HepG2 (cell line): ENCODE data around the gene DNAAF9. TPM values are rescaled to one million over a fixed set of nuclear protein-coding genes. Genes with fewer than 3 reads are reported as not detected.
A peak's percentile ranks its signal among the peaks of the same experiment; 100 is the strongest.

ENCODE experiments used
- GZF1 ChIP-seq: sonication (generic); formaldehyde crosslinking; IDR thresholded peaks from 2 replicates; pipeline ENCODE4 v1.5.1; 2020; ENCODE audit warnings: mild to moderate bottlenecking, missing genetic modification reagents
- PTBP1 ChIP-seq: fragments of 200-400 bp; formaldehyde crosslinking; IDR thresholded peaks from 2 replicates; pipeline ENCODE4 v1.6.1; 2018; ENCODE audit warnings: low read length, low read depth; ENCODE audit not compliant: poor library complexity, severe bottlenecking
- ZNF772 ChIP-seq: sonication (generic); formaldehyde crosslinking; IDR thresholded peaks from 2 replicates; pipeline ENCODE4 v1.5.0; 2020; ENCODE audit warnings: mild to moderate bottlenecking, missing genetic modification reagents
- ZNF776 ChIP-seq: sonication (generic); formaldehyde crosslinking; IDR thresholded peaks from 2 replicates; pipeline ENCODE4 v1.4.0; 2020; ENCODE audit warnings: mild to moderate bottlenecking, missing genetic modification reagents
- ZNF788 ChIP-seq: sonication (generic); formaldehyde crosslinking; IDR thresholded peaks from 2 replicates; pipeline ENCODE4 v1.5.0; 2020; ENCODE audit warnings: mild to moderate bottlenecking, missing genetic modification reagents, borderline replicate concordance
- polyA plus RNA-seq, 8 experiments: library from polyadenylated mRNA; depleted of rRNA in 3 of 8; stranded (reverse) in 7 of 8; unstranded in 1 of 8; fragments of >200 nt; fragmentation: Illumina TruSeq in 4 of 8; extraction: Trizol in 4 of 8; gene quantifications; 2 replicates each; pipeline versions ENCODE4 v1.2.1 to v1.2.3, GENCODE V29; 2011 to 2016; ENCODE audit warnings: low read depth in 4 of 8, missing spikeins in 1 of 8, mixed read lengths in 1 of 8; ENCODE audit not compliant: insufficient read depth in 1 of 8
- total RNA-seq, 5 experiments: library from RNA; depleted of rRNA; stranded (reverse); fragments of >200 nt; fragmentation: Illumina TruSeq; extraction: Trizol; gene quantifications; 2 replicates each; pipeline ENCODE4 v1.2.3, GENCODE V29; 2016; ENCODE audit warnings: low read depth in 1 of 5
- TF ChIP-seq, protein P1 (sequence below): sonication (generic); formaldehyde crosslinking; IDR thresholded peaks from 2 replicates; pipeline ENCODE4 v1.5.0; 2020; ENCODE audit warnings: mild to moderate bottlenecking, missing genetic modification reagents
- TF ChIP-seq, protein P2 (sequence below), 2 experiments: sonication (generic) in 1 of 2; formaldehyde crosslinking in 1 of 2; IDR thresholded peaks; 2 replicates each; pipeline versions ENCODE4 v1.4.0 to v1.6.1; 2018 to 2020; ENCODE audit warnings: missing genetic modification reagents in 2 of 2, borderline replicate concordance in 1 of 2, low read depth in 1 of 2, mild to moderate bottlenecking in 1 of 2, missing biosample characterization in 1 of 2
- TF ChIP-seq, protein P3 (sequence below): sonication (generic); formaldehyde crosslinking; IDR thresholded peaks from 2 replicates; pipeline ENCODE4 v1.4.0; 2020; ENCODE audit warnings: missing genetic modification reagents, mild to moderate bottlenecking, borderline replicate concordance
- TF ChIP-seq, protein P4 (sequence below): sonication (generic); formaldehyde crosslinking; IDR thresholded peaks from 2 replicates; pipeline ENCODE4 v1.4.0; 2020; ENCODE audit warnings: mild to moderate bottlenecking, missing genetic modification reagents
- TF ChIP-seq, protein P5 (sequence below): sonication (generic); formaldehyde crosslinking; IDR thresholded peaks from 2 replicates; pipeline ENCODE4 v1.4.0; 2020; ENCODE audit warnings: mild to moderate bottlenecking, missing genetic modification reagents

DNAAF9 gene
- total and polyA plus RNA-seq, 2 of the 13 experiments (the other 11 are each of a cell fraction or from before 2014, with no cell fraction given): 10.5 to 14.9 TPM

DNA sequence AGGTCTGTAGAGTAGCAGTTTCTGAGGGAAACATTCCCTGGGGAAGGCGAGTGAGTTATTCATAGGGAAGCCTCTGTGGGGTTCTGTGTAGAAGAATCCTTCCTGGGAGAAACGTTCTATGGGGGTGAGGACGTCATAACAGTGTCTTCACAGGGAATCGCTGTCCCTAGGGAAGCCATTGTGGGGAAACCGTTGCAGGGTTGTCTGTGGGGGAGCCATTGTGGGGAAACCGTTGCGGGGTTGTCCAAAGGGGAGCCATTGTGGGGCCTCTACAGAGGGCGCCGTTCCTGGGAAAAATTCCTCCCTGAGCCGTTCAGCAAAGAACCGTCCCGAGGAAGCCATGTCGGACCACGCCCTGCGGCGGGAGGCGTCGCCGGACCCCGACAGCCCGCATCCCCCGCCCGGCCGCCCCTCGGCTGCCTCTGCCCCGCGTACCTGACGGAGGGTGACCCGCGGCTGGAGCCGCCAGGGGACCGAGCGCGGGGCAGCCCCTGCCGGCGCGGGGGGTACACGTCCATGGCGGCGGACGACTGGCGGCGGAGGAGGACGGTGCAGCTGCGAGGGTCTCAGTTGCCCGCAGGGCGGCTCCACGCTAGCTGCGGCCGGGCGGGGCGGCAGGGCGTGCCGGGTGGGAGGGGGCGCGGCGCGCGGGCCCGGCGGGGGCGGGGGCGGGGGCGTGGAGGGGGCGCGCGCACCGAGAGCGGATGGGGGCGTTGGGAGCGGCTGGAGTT lies at the start of gene DNAAF9 (continued):
- TF ChIP-seq, protein P1, sequence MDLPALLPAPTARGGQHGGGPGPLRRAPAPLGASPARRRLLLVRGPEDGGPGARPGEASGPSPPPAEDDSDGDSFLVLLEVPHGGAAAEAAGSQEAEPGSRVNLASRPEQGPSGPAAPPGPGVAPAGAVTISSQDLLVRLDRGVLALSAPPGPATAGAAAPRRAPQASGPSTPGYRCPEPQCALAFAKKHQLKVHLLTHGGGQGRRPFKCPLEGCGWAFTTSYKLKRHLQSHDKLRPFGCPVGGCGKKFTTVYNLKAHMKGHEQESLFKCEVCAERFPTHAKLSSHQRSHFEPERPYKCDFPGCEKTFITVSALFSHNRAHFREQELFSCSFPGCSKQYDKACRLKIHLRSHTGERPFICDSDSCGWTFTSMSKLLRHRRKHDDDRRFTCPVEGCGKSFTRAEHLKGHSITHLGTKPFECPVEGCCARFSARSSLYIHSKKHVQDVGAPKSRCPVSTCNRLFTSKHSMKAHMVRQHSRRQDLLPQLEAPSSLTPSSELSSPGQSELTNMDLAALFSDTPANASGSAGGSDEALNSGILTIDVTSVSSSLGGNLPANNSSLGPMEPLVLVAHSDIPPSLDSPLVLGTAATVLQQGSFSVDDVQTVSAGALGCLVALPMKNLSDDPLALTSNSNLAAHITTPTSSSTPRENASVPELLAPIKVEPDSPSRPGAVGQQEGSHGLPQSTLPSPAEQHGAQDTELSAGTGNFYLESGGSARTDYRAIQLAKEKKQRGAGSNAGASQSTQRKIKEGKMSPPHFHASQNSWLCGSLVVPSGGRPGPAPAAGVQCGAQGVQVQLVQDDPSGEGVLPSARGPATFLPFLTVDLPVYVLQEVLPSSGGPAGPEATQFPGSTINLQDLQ (CRISPR knock-in tag): peak; percentile 79
- TF ChIP-seq PTBP1 (no peak), ZNF776 (peak; percentile 2; the same call in 1 of the 2 replicates), ZNF772 (CRISPR knock-in tag) (peak; percentile 38; the same call in 1 of the 2 replicates), GZF1 (0 out of 2 replicates have a peak, but pooled peaks have one; percentile 20), ZNF788 (CRISPR knock-in tag) (peak; percentile 40; the same call in 1 of the 2 replicates)
- TF ChIP-seq, protein P2, sequence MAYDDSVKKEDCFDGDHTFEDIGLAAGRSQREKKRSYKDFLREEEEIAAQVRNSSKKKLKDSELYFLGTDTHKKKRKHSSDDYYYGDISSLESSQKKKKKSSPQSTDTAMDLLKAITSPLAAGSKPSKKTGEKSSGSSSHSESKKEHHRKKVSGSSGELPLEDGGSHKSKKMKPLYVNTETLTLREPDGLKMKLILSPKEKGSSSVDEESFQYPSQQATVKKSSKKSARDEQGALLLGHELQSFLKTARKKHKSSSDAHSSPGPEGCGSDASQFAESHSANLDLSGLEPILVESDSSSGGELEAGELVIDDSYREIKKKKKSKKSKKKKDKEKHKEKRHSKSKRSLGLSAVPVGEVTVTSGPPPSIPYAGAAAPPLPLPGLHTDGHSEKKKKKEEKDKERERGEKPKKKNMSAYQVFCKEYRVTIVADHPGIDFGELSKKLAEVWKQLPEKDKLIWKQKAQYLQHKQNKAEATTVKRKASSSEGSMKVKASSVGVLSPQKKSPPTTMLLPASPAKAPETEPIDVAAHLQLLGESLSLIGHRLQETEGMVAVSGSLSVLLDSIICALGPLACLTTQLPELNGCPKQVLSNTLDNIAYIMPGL (CRISPR knock-in tag; IDR thresholded peaks at IDR 0.05; ENCODE audit: borderline replicate concordance in 1 of 2, low read depth in 1 of 2): peak; percentile 94 to 97
- TF ChIP-seq, protein P3, sequence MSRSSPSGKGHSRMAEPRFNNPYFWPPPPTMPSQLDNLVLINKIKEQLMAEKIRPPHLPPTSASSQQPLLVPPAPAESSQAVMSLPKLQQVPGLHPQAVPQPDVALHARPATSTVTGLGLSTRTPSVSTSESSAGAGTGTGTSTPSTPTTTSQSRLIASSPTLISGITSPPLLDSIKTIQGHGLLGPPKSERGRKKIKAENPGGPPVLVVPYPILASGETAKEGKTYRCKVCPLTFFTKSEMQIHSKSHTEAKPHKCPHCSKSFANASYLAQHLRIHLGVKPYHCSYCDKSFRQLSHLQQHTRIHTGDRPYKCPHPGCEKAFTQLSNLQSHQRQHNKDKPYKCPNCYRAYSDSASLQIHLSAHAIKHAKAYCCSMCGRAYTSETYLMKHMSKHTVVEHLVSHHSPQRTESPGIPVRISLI (CRISPR knock-in tag): 0 out of 2 replicates have a peak, but pooled peaks have one; percentile 1
- TF ChIP-seq, protein P4, sequence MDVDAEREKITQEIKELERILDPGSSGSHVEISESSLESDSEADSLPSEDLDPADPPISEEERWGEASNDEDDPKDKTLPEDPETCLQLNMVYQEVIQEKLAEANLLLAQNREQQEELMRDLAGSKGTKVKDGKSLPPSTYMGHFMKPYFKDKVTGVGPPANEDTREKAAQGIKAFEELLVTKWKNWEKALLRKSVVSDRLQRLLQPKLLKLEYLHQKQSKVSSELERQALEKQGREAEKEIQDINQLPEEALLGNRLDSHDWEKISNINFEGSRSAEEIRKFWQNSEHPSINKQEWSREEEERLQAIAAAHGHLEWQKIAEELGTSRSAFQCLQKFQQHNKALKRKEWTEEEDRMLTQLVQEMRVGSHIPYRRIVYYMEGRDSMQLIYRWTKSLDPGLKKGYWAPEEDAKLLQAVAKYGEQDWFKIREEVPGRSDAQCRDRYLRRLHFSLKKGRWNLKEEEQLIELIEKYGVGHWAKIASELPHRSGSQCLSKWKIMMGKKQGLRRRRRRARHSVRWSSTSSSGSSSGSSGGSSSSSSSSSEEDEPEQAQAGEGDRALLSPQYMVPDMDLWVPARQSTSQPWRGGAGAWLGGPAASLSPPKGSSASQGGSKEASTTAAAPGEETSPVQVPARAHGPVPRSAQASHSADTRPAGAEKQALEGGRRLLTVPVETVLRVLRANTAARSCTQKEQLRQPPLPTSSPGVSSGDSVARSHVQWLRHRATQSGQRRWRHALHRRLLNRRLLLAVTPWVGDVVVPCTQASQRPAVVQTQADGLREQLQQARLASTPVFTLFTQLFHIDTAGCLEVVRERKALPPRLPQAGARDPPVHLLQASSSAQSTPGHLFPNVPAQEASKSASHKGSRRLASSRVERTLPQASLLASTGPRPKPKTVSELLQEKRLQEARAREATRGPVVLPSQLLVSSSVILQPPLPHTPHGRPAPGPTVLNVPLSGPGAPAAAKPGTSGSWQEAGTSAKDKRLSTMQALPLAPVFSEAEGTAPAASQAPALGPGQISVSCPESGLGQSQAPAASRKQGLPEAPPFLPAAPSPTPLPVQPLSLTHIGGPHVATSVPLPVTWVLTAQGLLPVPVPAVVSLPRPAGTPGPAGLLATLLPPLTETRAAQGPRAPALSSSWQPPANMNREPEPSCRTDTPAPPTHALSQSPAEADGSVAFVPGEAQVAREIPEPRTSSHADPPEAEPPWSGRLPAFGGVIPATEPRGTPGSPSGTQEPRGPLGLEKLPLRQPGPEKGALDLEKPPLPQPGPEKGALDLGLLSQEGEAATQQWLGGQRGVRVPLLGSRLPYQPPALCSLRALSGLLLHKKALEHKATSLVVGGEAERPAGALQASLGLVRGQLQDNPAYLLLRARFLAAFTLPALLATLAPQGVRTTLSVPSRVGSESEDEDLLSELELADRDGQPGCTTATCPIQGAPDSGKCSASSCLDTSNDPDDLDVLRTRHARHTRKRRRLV (CRISPR knock-in tag): no peak
- TF ChIP-seq, protein P5, sequence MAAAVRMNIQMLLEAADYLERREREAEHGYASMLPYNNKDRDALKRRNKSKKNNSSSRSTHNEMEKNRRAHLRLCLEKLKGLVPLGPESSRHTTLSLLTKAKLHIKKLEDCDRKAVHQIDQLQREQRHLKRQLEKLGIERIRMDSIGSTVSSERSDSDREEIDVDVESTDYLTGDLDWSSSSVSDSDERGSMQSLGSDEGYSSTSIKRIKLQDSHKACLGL (CRISPR knock-in tag): peak; percentile 70; the same call in 1 of the 2 replicates
